HepG2 (cell line): ENCODE measurements around the gene TRPV2. TPM values are rescaled to one million over a fixed set of nuclear protein-coding genes. Genes with fewer than 3 reads are reported as not detected.

Experiments
- CEBPZ ChIP-seq: IDR thresholded peaks from 2 replicates; pipeline ENCODE4 v1.6.1; 2012; ENCODE audit warnings: low read length, improper control_type of control experiment
- LCORL ChIP-seq, 2 experiments: fragments of 450-650 bp in 1 of 2; sonication (generic) in 1 of 2; formaldehyde crosslinking in 1 of 2; IDR thresholded peaks; 2 replicates each; pipeline versions ENCODE4 v1.5.0 to v1.6.1; 2017 to 2020; ENCODE audit warnings: antibody characterized with exemption in 1 of 2, missing genetic modification reagents in 1 of 2
- RBM39 ChIP-seq: fragments of 200-400 bp; formaldehyde crosslinking; IDR thresholded peaks from one replicate; pipeline ENCODE4 v1.6.1; 2018; ENCODE audit warnings: antibody characterized with exemption, mild to moderate bottlenecking, low read depth, low read length; ENCODE audit not compliant: poor library complexity, severe bottlenecking
- ZNF530 ChIP-seq: sonication (generic); formaldehyde crosslinking; IDR thresholded peaks from 2 replicates; pipeline ENCODE4 v1.5.0; 2020; ENCODE audit warnings: low read depth, mild to moderate bottlenecking, missing genetic modification reagents
- polyA plus RNA-seq, 8 experiments: library from polyadenylated mRNA; depleted of rRNA in 3 of 8; stranded (reverse) in 7 of 8; unstranded in 1 of 8; fragments of >200 nt; fragmentation: Illumina TruSeq in 4 of 8; extraction: Trizol in 4 of 8; gene quantifications; 2 replicates each; pipeline versions ENCODE4 v1.2.1 to v1.2.3, GENCODE V29; 2011 to 2016; ENCODE audit warnings: low read depth in 4 of 8, missing spikeins in 1 of 8, mixed read lengths in 1 of 8; ENCODE audit not compliant: insufficient read depth in 1 of 8
- total RNA-seq, 5 experiments: library from RNA; depleted of rRNA; stranded (reverse); fragments of >200 nt; fragmentation: Illumina TruSeq; extraction: Trizol; gene quantifications; 2 replicates each; pipeline ENCODE4 v1.2.3, GENCODE V29; 2016; ENCODE audit warnings: low read depth in 1 of 5
- TF ChIP-seq, protein P1 (sequence below): sonication (generic); formaldehyde crosslinking; IDR thresholded peaks from 2 replicates; pipeline ENCODE4 v1.4.0; 2020; ENCODE audit warnings: missing genetic modification reagents, mild to moderate bottlenecking, borderline replicate concordance

TRPV2 gene
- total and polyA plus RNA-seq, 2 of the 13 experiments (the other 11 are each of a cell fraction or from before 2014, with no cell fraction given): 13.6 to 21.3 TPM

GRCh38 chr17:16483021-16483645, 67.8 kb downstream of the TRPV2 start (continued):
- TF ChIP-seq CEBPZ (no peak), RBM39 (no peak), ZNF530 (CRISPR knock-in tag) (no peak), LCORL (IDR thresholded peaks at IDR 0.05) (no peak), LCORL (CRISPR knock-in tag; IDR thresholded peaks at IDR 0.05) (no peak)
- TF ChIP-seq, protein P1, sequence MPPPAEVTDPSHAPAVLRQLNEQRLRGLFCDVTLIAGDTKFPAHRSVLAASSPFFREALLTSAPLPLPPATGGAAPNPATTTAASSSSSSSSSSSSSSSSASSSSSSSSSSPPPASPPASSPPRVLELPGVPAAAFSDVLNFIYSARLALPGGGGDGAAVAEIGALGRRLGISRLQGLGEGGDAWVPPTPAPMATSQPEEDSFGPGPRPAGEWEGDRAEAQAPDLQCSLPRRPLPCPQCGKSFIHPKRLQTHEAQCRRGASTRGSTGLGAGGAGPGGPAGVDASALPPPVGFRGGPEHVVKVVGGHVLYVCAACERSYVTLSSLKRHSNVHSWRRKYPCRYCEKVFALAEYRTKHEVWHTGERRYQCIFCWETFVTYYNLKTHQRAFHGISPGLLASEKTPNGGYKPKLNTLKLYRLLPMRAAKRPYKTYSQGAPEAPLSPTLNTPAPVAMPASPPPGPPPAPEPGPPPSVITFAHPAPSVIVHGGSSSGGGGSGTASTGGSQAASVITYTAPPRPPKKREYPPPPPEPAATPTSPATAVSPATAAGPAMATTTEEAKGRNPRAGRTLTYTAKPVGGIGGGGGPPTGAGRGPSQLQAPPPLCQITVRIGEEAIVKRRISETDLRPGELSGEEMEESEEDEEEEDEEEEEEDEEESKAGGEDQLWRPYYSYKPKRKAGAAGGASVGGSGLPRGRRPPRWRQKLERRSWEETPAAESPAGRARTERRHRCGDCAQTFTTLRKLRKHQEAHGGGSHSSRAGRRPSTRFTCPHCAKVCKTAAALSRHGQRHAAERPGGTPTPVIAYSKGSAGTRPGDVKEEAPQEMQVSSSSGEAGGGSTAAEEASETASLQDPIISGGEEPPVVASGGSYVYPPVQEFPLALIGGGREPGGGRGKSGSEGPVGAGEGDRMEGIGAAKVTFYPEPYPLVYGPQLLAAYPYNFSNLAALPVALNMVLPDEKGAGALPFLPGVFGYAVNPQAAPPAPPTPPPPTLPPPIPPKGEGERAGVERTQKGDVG (CRISPR knock-in tag): no peak
